Peyer's patch (tissue), 4 donors: ENCODE measurements around the gene DNAJC3.

Source experiments
- POLR2A ChIP-seq, 2 donors: fragments of 450-650 bp; IDR thresholded peaks; one replicate each; pipeline ENCODE4 v1.5.1; 2017; ENCODE audit warnings: antibody characterized with exemption in 2 of 2, mild to moderate bottlenecking in 2 of 2, moderate library complexity in 2 of 2
- TF ChIP-seq, protein P1 (sequence below), 6 experiments: fragments of 450-650 bp in 4 of 6; fragments of 200-600 bp in 2 of 6; sonication (generic) in 1 of 6; IDR thresholded peaks; one replicate each; pipeline ENCODE4 v1.5.1; 2017 to 2019; ENCODE audit warnings: antibody characterized with exemption in 6 of 6, mild to moderate bottlenecking in 3 of 6, moderate library complexity in 1 of 6

DNA sequence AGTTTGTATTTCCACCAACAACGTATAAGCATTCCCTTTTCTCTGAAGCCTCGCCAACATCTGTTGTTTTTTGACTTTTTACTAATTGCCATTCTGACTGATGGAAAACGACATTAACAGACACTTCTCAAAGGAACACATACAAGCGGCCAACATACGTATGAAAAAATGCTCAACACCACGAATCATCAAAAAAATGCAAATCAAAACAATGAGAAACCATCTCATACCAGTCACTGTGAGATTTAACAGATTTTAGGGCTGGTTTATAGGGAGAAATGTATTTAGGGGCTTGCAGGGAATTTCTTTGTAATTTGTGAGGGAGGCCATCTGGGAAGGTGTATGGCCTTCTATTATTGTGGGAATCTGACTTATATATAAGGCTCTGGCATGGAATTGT, 29.6 kb upstream of the DNAJC3 start:
- TF ChIP-seq POLR2A (IDR thresholded peaks at IDR 0.05): no peak
- TF ChIP-seq, protein P1, sequence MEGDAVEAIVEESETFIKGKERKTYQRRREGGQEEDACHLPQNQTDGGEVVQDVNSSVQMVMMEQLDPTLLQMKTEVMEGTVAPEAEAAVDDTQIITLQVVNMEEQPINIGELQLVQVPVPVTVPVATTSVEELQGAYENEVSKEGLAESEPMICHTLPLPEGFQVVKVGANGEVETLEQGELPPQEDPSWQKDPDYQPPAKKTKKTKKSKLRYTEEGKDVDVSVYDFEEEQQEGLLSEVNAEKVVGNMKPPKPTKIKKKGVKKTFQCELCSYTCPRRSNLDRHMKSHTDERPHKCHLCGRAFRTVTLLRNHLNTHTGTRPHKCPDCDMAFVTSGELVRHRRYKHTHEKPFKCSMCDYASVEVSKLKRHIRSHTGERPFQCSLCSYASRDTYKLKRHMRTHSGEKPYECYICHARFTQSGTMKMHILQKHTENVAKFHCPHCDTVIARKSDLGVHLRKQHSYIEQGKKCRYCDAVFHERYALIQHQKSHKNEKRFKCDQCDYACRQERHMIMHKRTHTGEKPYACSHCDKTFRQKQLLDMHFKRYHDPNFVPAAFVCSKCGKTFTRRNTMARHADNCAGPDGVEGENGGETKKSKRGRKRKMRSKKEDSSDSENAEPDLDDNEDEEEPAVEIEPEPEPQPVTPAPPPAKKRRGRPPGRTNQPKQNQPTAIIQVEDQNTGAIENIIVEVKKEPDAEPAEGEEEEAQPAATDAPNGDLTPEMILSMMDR (IDR thresholded peaks at IDR 0.05): no peak
